ENCODE results near the gene R3HCC1L.
A peak's percentile ranks its signal among the peaks of the same experiment; 100 is the strongest.
"Not testable (repeated sequence)": the region's sequence is repeated elsewhere in the genome, so short reads cannot be mapped to it uniquely, and the experiment has no call there.

R3HCC1L gene

DNA sequence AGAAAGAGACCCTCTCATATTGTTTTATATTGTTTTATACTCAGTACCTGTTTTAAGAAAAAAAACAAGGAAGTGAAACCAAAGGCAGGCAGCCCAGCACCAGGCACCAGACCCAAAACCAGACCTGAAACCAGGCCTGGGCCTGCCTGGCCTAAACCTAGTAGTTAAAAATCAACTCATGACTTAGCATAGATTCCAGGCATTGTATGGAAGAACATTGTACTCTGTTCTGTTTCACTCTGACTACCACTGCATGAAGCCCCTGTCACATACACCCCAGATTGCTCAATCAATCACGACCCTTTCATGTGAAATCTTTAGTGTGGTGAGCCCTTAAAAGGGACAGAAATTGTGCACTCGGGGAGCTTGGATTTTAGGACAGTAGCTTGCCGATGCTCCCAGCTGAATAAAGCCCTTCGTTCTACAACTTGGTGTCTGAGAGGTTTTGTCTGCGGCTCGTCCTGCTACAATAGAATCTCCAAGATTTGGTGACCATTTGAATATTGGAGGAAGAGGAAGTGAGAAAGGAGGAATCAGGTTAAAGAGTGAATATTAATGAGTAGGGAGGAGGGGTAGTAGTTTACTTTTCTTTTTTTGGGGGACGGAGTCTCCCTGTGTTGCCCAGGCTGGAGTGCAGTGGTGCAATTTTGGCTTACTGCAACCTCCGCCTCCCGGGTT lies 1.2 kb upstream of the R3HCC1L start:
- DNase-seq, result not testable (repeated sequence)

DNA sequence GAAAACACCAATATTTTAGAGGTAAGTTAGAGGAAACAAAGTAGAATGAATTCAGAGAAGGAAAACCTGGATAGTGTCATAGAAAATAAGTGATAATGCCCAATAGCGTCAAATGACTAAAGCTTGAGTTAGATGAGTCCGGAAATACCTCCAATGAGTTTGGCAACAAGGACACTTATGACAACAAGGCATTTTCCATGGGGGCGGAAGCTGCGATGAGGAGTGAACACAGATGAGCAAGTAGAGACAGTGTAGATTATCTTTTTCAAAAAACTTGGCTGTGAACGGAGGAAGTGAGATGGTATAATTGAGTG lies 383 bp upstream of the R3HCC1L start:
- DNase-seq, result peak; percentile 43 to 47

DNA sequence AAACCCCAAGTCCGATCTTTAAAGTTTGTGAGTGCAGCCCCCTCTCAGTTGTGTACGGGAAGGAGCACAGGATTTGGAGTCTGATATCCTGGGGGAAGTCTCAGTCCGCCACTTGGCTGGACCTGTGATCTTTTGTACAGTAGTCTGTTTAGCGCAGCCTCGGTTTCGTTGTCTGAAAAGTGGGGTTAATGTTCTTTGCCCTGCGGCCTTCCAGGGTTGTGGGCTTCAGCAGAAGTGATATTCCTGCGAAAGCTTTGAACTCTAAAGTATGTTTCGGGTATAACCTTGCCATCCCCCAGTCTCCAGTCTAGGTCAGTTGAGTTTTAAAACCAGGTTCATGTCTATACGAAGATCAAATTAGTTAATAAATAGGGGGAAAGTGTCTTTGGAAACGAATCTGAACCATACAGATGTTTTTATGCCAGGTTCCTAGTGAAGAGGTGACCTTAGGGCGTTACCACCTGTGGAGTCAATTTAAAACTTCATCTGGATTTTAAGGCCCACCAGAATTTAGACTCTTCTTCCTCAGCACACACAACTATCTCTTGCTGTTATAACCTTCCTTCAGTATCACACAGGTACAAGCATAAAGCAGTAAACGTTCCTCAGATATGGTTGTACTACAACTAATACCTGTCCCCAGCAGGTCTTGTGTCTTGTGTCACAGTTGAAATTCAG lies 904 bp downstream of the R3HCC1L start:
- no peak for DNase-seq

DNA sequence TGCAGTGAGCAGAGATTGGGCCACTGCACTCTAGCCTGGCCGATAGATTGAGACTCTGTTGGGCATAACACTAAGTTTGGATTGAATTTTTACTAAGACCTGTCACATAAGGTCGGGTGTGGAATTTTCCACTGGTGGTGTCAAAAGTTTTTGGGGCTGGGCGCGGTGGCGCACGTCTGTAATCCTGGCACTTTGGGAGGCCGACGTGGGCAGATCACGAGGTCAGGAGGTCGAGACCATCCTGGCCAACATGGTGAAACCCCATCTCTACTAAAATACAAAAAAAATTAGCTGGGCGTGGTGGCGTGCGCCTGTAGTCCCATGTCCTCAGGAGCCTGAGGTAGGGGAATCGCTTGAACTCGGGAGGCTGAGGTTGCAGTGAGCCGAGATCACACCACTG lies 2.3 kb downstream of the R3HCC1L start:
- DNase-seq, result not testable (repeated sequence)

DNA sequence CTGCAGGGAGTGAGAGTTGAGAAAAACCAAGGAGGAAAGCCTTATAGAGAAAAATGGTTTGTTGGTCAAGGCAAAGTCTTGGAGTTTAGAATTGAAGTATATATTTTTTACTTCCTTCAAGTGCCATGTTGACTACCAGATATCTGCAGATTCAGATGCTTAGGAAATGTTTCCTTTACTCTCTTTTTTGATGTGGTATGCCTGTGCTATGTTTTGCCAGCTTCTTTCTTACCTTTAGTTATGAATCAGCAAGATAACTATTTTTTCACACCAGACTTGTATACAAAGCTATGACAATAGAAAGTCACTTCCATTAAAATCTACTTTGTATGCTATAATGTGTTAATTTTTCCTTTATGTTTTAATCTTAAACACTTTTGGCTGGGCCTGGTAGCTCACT lies 3.6 kb downstream of the R3HCC1L start:
- DNase-seq, result no peak

DNA sequence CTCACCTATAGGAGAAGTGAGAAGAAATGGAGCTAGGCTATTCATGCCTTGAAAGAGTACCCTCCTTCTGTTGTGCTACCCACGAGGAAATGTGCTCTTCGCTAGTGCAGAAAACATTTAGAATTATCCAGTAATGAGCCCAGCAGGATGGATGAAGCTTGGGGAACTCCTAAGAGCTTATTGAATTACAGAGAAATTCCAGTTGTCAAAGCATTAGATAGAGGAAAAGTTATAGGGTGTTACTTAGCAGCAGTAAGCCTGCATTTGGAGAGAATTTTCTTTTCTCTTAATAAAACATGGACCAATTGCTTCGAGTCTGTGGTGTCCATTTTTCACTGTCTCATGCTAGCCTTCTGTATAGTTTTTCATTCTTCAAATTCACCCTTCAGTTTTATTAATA lies 5.0 kb downstream of the R3HCC1L start:
- DNase-seq, result no peak

DNA sequence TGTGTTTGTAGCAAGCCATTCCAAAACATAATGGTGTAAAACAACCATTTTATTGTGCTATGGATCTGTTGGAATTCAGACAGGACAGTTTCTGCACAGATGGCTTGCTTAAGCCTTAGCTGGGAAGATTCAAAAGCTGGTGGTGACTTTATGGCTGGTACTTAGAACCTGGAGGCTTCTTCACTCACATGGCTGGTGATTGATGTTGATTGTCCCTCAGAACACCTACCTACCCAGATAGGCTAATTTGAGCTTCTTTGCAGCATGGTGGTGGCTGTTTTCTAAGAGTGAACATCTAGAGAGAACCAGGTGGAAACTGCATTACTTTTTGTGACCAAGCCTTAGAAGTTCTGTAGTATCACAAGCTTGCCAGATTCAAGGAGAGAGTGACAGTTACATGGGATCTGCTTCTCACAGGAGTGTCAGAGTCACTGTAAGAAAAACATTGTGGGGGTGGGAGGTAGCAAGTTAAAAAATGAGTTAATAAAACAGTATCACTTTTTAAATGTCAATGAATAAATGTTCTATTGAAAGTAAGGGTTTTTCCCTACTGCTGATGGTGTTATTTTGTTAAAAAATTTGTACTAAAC lies 7.1 kb downstream of the R3HCC1L start:
- no peak for DNase-seq

DNA sequence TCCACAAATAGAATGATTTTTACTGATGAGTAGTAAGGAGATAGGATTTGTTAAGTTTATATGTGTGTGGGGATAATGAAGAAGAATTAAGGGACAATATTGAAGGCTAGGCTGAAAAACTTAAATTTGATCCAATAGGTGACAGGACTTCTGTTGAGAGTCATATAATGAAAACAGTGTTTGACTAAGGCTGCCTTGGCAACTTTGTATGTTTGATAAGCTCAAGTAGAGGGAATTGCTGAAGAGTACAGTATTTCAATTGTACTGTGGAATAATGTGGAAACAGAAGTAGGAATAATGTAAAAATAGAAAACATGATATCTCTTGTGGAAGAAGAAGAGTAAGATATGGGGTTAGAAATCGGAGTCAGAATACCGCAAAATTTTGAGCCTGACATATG lies 10.5 kb downstream of the R3HCC1L start:
- DNase-seq, result no peak

DNA sequence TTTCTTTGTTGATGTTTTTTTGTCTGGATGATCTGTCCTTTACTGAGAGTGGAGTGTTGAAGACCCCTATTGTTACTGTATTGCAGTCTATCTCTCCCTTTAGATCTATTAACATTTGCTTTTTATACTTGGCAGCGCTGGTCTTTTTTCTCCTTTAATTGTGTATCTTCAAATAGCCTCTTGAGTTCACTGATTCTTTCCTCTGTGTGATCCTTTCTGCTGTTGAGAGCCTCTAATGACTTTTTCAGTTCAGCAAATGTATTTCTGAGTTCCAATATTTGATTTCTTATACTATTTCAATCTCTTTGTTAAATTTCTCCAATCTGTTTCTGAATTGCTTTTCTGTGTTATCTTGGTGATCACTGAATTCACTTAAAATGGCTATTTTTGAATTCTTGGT lies 15.4 kb downstream of the R3HCC1L start:
- no peak for DNase-seq

DNA sequence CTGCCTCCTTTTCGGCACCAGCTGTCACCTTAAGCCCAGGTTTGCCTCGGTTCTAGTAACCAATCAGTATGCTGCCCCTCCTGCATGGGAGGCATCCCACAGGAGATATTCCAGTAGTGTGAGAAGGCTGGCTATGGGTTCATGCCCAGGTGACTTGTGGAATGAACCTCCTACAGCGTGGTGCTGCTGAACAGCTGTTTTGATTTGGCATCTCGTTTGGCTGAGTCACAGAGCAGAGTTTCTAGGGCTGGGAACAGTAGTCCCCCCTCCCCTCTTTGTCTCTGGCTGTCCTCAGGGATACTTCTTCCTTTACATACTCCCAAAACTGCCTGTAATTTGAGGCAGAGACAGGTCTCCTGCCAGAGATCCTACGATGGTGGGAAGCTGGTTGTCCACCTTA lies 16.1 kb downstream of the R3HCC1L start:
- DNase-seq, result no peak

DNA sequence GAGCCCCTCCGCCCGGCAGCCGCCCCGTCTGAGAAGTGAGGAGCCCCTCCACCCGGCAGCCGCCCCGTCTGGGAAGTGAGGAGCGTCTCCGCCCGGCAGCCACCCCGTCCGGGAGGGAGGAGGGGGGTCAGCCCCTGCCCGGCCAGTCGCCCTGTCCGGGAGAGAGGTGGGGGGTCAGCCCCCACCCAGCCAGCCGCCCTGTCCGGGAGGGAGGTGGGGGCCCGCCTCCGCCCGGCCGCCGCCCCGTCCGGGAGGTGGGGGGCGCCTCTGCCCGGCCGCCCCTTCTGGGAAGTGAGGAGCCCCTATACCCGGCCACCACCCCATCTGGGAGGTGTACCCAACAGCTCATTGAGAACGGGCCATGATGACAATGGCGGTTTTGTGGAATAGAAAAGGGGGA lies 18.3 kb downstream of the R3HCC1L start:
- not testable (repeated sequence) for DNase-seq

DNA sequence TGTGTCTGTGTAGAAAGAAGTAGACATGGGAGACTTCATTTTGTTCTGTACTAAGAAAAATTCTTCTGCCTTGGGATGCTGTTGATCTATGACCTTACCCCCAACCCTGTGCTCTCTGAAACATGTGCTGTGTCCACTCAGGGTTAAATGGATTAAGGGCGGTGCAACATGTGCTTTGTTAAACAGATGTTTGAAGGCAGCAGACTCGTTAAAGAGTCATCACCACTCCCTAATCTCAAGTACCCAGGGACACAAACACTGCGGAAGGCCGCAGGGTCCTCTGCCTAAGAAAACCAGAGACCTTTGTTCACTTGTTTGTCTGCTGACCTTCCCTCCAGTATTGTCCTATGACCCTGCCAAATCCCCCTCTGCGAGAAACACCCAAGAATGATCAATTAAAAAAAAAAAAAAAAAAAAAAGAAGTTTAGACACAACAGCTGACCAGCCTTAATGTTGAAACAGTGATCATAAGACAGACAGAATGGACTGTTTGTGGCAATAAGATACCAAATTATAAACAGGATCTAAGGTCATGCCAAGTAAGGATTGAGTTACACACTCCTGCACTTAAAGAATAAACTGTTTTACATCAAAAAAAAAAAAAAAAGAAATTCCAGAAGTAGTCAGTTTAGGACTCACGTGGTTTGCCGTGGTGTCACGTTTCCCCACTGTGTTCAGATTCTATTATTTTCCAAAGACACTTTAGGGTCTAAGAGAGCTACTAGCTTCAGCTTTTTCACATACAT lies 18.9 kb downstream of the R3HCC1L start:
- DNase-seq, result not testable (repeated sequence)

DNA sequence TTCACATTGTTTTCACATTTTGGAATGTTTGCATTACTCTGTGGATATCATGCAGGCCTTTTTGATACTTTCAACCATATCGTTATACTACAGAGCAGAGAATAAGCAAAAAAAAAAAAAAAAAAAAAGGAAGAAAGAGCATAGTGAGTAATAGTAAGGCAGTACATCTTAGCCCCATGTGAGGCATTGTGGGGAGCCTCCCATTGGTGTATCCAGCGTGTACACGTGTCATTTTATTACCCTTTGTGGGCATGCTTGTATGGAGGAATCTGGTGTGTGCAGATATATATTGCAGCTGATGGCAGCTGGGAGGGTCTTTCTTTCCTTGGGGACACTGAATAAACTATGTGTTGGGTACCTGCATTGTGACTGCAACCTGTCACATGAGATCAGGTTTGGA lies 19.6 kb downstream of the R3HCC1L start:
- no peak for DNase-seq

DNA sequence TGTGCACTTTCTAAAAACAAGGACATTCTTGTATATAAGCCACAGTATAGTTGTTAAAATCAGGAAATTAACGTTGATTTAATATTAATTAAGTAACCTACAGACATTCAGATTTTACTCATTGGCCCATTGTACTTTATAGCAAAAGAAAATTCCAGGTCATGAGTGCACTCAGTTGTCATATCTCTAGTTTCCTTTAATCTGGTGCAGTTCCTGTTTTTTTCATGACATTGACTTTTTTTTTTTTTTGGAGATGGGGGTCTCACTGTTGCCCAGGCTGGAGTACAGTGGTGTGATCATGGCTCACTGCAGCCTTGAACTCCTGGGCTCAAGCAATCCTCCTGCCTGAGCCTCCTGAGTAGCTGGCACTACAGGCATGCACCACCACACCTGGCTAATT lies 24.1 kb downstream of the R3HCC1L start:
- DNase-seq, result no peak

DNA sequence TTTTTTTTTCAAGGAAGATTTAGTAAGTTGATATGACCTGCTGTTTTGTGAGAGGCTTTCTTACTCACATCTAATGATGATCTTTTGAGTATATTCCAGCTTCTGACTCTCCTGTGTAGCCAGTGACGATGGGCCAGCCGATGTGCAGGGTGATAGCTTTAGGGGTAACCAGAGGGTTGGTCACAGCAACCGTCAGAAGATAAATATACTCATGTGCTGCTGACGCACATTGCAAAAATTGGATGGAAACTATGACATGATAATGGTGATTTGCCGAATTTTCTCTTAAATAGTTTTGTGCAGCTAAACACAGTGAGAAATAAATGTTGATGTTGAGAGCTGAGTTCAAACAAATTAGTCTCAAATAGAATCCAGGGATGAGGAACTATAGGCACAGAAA lies 29.5 kb downstream of the R3HCC1L start:
- no peak for DNase-seq

DNA sequence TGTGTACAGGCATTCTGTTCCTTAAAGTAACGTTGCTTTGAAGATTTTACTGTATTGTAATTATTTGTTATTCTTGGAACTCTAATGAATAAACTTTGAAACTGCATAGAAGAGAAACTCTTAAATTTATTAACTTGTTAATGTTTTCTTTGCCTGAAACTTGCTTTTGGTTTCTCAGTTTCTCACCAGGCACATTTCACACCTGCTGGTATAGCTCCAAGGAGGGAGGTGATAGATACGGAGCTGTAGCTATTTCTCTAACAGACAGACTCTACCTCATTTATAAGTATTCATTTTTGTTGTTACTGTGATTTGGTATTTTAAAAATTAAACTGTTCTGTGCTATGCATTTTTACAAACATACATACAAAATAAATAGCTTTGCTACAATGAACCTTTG lies 32.7 kb downstream of the R3HCC1L start:
- DNase-seq, result no peak

DNA sequence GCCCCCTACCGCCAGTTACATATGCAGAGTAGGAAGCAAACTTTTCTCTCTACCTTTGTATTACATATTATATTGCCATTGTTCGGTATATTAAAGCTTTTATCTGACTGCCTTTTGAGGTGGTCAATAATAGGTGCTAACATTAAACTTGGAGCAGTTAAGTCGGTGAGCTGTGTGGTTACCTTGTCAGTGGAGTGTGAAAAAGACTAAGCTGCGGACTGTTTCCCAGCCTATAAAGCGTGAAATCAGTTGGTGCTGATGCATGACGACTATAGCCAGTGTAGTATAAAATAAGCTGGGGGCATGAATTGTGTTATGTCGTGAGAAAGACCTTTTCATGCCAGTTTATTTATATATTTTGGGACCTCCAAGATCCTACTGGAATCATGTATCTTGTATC lies 33.7 kb downstream of the R3HCC1L start:
- no peak for DNase-seq

DNA sequence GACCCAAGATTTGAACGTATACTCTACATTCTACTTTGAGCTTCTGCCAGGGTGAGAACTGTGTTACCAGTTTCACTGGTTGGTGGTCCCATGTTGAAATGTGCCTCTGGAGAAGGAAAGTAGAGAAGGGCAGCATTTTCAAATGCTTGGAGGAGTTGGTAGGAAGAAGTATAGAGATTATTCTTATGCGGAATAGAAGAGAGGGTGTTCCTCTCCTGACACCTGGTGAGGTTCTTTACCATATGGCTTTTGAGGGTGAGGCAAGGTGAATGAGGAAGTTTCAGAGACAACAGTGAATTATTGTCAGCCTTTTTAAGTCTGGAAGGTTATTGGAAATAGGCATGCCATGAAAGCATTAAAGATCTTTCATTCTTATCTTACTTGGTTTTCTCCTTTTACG lies 34.3 kb downstream of the R3HCC1L start:
- no peak for DNase-seq

DNA sequence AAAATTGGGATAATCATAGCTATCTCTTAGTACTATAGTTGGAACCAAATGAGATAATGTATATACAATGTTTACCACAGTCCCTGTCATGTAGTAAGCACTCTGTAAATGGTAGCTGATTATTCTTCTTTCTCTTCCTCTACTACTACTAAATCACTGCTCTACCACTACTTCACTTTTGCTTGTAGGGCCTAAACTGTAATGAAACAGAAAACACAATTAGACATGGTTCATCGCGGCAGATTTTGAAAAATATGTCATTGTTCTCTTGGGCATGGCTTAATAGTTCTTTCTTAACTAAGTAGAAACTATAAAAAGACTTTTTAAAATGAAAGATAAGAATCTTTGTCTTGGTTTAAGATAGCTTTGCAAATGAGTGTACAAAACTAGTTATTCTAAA lies 34.9 kb downstream of the R3HCC1L start:
- DNase-seq, result no peak

DNA sequence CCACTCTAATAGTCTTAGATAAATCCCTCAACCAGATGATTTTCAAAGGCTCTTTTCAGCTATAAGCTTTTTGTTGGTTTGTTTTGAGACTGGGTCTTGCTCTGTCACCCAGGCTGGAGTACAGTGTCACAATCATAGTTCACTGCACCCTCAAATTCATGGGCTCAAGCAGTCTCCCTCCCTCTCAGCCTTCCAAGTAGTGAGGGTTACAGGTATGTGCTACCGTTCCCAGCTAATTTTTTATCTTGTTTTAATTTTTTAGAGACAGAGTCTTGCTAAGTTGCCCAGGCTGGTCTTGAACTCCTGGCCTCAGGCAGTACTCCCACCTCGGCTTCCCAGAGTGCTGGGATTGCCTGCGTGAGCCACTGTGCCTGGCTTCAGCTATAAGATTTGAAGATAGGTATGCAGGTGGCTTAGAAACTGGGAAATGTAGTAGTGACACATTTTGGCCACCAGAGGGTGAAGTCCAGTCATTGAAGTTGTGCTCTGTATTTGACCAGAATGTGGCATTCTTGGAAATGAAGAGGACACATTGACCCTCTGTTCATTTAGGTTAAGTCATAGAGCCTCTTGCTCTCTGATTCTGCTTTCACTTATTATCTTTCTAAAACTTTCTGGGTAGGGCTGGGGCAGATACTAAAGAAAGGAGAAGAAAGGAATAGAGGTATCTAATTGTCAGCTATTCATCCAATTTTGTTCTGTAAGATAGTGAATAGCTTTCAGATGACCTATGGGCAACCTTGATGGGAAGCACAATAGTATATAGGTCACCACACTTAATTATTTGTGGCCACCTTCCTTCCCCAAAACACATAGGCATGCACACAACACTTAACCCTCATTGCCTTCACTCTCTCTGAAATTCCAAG lies 36.0 kb downstream of the R3HCC1L start:
- peak; percentile 24 to 66 for DNase-seq

DNA sequence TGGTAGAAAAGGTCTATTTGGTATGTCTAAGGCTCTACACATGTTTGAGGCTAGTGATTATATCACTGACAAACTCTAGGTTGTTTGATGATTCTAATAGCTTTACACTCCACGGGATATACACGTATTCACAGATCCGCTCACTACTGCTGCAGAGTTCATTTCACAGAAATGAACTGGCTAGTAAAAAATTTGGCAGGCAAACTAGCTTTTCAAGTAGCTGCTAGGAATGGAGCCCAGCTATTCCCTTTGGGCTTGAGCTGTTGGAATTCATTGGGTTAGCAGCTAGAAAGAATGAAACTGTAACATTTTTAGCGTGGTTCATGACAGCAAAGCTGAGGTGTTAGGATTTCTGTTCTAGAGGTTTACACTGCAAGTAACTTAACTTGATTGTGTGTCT lies 37.6 kb downstream of the R3HCC1L start:
- DNase-seq, result no peak

DNA sequence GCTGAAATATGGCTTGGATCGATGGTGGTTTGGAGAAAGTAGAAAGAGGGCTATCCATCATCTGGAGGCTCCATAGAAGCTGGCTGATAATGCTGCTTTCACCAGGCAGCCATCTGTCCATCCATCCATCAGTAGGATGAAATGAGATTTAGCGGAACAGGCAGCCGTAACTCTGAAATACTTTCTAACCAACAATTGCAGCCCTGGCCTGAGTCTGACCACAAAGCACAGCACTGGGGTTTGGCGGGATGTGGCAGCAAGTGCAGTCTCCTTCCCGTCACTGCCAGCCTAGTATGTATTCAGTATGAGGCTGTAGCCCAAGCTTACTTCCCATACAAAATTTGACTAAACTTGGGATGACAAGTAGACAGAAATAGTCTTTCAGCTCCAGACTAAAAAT lies 38.0 kb downstream of the R3HCC1L start:
- no peak for DNase-seq

DNA sequence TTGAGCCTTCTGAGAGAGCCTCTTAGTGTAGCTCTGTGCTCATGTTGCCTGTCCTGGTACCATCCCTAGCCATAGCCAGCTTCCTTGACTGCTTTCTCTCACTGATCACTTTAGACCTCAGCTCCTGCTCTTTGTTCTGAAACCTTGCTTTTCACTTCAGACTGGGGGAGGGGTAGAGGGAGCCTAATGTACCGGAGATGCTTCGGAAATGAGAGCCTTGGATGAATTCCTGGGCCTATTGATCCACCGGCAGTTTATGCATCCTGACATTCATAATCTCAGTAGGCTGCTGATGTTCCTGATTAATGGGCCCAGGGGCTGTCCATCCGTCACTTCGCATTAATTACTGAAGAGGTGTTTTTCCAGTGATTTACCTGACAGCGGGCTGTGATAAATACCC lies 38.8 kb downstream of the R3HCC1L start:
- DNase-seq, result no peak
